Gastroesophageal sphincter (tissue), 3 donors: Measurements from ENCODE around the gene RAB41.

ENCODE experiments used
- EP300 ChIP-seq: sonication (generic); formaldehyde crosslinking; IDR thresholded peaks from one replicate; pipeline ENCODE4 v1.6.1; 2017; ENCODE audit warnings: antibody characterized with exemption, mild to moderate bottlenecking
- POLR2A ChIP-seq, 2 donors: fragments of 450-650 bp; IDR thresholded peaks; one replicate each; pipeline ENCODE4 v1.6.1; 2017; ENCODE audit warnings: antibody characterized with exemption in 2 of 2, mild to moderate bottlenecking in 2 of 2, moderate library complexity in 1 of 2
- POLR2AphosphoS5 ChIP-seq: sonication (generic); formaldehyde crosslinking; IDR thresholded peaks from one replicate; pipeline ENCODE4 v1.6.1; 2017; ENCODE audit warnings: antibody characterized with exemption
- TF ChIP-seq, protein P1 (sequence below), 4 experiments: fragments of 200-600 bp in 2 of 4; fragments of 450-650 bp in 2 of 4; sonication (generic) in 1 of 4; IDR thresholded peaks; one replicate each; pipeline ENCODE4 v1.5.1; 2017 to 2019; ENCODE audit warnings: antibody characterized with exemption in 4 of 4, mild to moderate bottlenecking in 2 of 4, moderate library complexity in 2 of 4

DNA sequence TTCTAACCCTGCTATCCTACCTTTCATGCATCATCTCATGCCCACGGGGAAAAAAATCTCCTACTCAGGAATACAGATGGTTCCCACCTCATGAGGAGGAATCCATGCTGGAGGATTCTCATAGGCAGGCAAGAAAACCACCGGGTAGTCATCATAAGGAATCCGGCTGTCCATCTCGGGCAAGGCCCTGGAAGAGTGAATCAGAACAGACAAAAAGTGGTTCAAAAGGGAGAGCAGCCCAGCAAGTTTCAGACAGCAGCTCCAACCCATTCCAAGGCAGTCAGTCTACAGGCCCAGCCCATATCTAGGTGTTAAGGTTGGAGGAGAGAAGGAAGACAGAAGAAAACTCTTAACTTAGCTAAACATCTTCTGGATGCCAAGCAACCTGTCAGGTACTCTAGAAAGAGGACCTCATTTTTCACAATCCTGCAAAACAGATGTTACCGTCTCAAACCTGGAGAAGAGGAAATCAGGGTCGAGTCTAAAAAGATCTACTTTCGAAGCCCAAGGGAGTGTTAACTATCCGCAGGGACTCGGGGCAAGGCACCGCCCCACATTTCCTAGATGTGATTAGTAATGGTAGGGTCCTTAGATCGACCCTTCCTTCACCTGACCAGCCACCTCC, 7.3 kb downstream of the RAB41 start:
- TF ChIP-seq, protein P1, sequence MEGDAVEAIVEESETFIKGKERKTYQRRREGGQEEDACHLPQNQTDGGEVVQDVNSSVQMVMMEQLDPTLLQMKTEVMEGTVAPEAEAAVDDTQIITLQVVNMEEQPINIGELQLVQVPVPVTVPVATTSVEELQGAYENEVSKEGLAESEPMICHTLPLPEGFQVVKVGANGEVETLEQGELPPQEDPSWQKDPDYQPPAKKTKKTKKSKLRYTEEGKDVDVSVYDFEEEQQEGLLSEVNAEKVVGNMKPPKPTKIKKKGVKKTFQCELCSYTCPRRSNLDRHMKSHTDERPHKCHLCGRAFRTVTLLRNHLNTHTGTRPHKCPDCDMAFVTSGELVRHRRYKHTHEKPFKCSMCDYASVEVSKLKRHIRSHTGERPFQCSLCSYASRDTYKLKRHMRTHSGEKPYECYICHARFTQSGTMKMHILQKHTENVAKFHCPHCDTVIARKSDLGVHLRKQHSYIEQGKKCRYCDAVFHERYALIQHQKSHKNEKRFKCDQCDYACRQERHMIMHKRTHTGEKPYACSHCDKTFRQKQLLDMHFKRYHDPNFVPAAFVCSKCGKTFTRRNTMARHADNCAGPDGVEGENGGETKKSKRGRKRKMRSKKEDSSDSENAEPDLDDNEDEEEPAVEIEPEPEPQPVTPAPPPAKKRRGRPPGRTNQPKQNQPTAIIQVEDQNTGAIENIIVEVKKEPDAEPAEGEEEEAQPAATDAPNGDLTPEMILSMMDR (IDR thresholded peaks at IDR 0.05) = no peak
- TF ChIP-seq EP300 = no peak
- no peak for TF ChIP-seq POLR2A (IDR thresholded peaks at IDR 0.05)
- no peak for TF ChIP-seq POLR2AphosphoS5
